Occipital lobe (tissue), 2 donors: ENCODE data around the gene GATAD2A. TPM values are rescaled to one million over a fixed set of nuclear protein-coding genes. Genes with fewer than 3 reads are reported as not detected.
A peak's percentile ranks its signal among the peaks of the same experiment; 100 is the strongest.
"Not testable (repeated sequence)": the region's sequence is repeated elsewhere in the genome, so short reads cannot be mapped to it uniquely, and the experiment has no call there.

ENCODE experiments used
- DNase-seq: peaks from one replicate; lab custom pipeline; 2025; lab: John Stamatoyannopoulos, UW
- total RNA-seq: library from RNA; depleted of rRNA; stranded (reverse); fragments of >200 nt; gene quantifications from one replicate; pipeline ENCODE4 v1.2.3, GENCODE V29; 2014

The GATAD2A gene
- total RNA-seq, 1 donor from 2014 or later: 14.2 TPM

DNA sequence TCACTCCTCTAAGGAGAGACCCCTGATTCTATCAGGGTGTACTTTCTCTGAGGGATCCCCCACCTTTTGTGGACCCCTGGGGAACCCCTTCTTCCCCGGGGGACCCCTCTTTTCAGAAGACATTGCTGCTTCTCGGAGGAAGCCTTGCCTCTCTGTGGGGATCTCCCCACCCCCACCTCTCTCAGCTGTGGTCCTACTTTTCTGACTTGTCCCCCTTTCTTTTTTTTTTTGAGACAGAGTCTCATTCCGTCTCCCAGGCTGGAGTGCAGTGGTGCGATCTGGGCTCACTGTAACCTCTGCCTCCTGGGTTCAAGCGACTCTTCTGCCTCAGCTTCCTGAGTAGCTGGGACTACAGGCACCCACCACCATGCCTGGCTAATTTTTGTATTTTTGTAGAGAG lies 18.4 kb upstream of the GATAD2A start:
- no peak for DNase-seq

DNA sequence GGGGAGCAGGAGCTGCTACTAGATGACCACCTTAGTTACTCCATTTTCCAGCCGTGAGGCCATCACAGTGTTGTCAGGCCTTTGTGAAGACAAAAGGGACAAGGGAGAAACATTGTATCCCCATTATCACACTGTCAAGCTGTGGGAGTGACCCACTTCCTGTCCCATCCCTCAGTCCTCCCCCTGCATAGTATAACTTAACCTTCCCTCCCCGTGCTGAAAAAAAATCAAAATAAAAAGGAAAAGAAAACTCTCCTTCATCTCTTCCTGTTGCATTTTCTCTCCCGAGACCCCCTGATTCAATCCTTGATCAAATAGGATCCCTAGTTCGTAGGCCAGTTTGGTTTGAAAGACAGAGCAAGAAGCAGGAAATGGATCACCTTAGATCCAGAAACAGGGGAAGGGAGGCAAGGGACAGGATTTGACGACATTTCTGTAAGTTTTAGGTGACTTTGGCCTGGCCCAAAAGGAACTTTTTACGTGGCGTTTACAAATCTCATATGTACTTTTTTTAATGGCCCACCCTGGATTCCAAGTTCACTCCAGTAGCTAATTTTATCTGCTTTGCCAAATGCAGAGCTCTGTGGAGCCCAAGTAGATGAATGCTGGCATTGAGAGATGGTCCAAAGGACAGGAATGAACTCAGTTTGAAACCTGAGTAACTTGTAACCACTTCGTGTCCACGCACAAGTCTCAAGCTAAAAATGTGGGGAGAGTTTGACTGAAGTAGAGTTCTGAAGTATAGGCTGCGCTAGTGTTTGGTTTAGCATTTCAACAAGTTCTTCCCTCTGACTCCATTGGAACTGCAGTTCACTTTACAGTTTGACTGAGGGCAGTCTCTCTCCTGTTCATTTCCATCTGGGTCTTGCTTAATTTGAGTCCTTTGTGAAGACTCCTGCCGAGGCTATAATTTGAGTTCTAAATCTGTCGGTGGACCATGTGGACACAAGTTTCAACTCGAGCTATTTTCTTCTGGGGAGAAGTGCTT lies 16.6 kb upstream of the GATAD2A start:
- no peak for DNase-seq

DNA sequence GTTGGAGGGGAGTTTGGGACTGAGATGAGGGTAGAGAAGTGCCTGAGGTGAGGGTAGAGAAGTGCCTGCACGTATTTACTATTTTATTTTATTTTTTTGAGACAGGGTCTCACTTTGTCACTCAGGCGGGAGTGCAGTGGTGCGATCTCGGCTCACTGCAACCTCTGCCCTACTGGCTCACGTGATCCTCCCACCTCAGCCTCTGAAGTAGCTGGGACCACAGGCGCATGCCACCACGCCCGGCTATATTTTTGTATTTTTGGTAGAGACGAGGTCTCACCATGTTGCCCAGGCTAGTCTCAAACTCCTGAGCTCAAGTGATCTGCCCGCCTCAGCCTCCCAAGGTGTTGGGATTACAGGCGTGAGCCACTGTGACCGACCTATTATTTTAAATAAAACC lies 15.8 kb upstream of the GATAD2A start:
- DNase-seq: not testable (repeated sequence)

DNA sequence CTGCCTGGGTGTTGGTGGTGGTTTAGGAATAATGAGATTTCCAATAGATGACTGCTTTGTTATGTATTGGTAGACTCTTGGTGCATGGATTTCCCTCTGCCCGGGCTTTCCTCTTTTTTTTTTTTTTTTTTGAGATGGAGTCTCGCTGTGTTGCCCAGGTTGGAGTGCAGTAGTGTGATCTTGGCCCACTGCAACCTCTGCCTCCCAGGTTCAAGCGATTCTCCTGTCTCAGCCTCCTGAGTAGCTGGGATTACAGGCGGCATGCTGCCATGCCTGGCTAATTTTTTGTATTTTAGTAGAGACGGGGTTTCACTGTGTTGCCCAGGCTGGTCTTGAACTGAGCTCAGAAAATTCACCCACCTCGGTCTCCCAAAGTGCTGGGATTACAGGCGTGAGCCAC lies 11.1 kb upstream of the GATAD2A start:
- DNase-seq: not testable (repeated sequence)

DNA sequence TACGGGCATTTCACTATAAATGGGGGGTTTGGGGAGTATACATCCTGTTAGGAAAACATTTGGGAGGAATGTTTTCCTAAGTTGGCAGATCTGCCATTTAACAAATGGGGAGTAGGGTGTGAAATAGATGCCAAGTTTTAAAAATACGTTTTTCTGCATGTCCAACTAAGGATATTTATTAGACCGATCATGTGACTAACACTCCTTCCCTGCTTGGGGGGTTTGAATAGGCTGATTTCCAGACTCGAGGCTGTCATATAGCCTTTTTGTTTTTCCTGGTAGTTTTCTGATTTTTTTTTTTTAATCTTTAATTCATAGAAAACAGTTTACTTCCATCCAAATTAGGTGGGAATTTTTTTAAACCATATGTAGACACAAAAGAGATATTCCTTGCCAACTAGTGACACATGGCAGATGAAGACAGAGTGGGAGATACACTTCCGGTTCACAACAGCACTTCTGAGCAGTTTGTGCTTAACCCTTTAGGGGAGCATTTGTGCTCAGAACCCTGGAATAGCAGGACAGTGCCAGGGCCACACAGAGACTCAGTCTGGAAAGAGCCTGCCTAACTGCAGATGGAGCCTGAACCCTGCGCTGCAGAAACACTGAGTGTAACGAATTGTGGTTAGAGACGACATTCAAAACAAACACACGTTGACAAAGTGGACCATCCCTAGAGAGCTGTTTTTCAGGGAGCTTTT lies 5.6 kb upstream of the GATAD2A start:
- DNase-seq: no peak

DNA sequence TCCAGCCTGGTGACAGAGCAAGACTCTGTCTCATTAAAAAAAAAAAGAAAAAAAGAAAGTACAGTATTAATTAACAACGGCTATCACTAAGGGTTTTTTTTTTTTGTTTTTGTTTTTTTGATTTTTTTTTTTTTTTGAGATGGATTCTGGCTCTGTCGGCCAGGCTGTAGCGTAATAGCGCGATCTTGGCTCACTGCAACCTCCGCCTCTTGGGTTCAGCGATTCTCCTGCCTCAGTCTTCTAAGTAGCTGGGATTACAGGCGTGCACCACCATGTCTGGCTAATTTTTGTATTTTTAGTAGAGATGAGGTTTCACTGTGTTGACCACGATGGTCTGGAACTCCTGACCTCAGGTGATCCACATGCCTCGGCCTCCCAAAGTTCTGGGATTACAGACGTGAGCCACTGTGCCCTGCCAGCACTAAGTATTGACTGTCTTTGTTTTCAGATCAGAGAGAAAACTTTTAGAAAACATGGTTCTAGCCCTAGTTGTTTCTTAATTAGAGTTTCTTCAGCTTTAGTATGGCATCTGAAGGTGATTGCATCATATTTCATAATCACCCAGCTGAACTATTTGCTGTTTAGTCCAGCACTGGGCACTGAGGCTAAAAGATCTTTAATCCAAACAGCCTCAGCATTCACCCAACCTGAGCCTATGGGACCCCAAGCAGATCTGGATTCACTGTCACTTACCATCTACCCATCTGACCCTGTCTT lies 2.7 kb upstream of the GATAD2A start:
- DNase-seq: no peak

DNA sequence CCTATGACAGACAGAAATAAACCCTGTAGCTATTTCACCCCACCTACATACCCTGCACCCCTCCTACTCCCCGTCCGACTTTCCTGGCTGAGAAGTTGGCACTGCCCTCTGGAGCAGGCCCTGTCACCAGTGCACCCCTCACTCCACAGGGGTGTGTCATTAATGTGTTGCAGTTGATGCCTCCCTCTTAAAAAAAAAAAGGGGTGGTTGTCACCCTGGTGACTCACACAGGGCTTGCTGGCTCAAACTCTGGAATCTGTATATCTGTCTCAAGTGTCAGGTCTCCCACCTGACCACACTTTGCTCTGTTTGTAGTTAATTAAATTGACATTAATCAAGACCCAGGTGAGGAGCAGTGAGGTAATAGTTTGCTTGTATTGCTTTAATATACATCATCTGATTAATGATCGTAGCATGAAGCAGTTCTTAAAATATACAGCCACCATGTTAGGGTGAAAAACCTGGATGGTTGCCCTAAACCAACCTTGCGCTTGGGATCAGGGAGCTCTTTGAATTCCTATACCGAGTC lies 2.0 kb upstream of the GATAD2A start:
- DNase-seq: no peak

DNA sequence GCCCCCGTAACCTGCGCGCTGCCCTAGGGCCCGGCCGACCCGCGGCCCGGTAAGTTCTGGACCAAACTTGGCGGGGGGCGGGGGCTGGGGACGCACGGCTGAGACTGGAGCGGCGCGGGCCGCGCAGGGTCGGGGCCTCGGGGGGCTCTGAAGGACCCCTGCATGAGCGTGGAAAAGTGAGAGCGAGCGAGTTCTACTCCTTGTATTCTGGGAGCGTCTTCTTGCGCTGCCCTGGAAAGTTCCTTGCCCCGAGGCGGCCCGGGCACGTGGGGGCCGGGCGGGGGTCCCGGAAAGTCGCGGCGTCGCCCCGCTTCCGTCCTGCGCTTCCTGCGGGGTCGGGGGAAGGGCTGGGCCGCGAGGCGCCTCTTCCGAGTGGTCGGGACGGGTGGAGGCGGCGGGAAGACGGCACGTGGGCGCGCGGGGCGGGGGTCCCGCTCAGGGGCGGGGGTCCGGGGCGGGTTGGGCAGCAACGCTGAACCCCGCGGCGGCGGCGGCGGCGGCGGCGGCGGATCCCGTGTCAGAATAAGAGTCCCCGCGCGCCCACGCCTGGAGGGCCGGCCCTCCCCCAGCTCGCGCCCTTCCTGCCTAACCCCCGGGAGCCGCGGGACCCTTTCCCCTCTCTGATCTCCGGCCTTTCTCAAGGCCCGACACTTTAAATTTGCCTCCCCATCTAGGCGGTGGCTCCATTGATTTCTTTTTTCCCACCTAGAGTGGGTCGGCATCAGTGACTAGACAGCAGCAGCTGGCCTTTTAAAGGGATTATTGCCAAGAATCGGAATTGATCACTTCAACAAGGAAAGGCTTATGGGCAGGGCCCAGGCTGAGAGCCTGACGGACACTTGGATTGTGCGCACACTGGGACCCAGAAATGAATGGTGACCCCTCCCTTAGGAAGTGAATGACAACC lies 749 bp downstream of the GATAD2A start:
- peak; percentile 15 for DNase-seq

DNA sequence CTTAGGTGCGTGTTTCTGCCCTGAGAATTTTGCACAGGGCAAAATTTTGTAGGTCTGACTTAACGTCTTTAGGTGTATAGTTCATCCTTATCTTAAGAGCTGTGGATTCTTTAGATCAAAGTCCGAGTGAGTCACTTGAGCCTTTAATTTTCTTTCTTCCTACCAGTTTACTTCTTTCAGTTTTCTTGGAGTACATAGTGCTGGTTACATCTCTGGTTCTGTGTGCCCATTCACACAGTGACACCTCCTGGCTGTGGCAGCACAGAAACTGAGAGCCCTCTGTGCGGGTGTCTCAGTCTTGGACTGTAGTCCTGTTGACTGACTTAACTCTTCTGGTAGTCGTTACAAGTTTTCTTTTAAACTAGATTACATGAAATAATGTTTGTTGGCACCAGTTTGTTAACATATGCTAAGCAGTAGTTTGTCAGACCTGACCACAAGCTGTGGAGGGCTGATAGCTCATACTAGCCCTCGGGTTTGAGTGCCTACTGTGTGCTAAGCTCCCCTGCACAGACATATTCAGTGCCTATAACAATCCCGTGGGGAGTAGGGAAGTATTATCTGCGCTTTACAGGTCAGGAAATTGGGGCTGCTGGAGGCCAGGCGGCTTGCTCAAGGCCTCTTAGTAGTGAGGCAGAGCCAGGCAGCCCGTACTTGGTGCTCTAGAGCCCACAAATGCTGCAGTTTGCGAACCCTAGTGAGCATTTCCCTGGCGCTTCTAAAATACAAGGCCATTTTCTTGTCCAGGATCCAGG lies 1.6 kb downstream of the GATAD2A start:
- DNase-seq: peak; percentile 17

DNA sequence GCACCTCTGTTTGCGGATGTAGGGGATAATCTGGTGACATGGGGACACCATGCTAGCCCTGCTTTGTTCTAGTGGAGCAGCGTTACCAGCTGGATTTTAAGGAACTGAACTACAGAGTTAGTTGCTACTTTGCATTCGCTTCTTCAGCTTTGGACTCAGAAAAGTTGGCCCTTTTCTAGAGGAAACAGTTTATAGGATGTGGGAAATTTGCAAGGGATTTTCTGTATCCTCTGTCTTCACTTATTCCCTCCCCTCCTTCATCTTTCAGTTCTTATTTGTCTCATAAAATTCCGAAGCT lies 2.1 kb downstream of the GATAD2A start:
- no peak for DNase-seq

DNA sequence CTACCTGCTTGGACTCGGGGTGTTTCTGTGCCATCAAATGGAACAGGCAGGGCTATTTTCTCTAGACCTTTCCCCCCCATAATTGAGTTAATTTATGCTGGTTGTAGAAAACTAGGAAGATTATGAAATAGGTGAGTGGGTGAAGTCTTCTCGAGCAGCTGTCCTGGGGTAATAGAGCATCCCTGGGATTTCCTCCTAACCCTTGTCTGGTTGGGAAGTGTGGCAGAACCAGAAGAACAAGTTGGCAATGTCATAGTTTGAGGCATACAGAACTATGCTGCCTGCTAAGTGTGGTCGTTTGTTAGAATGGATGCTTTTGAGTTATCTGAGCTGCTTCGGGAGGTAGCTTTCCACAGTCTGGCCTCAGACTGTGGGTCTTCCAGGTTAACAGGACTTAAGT lies 3.7 kb downstream of the GATAD2A start:
- DNase-seq: no peak

DNA sequence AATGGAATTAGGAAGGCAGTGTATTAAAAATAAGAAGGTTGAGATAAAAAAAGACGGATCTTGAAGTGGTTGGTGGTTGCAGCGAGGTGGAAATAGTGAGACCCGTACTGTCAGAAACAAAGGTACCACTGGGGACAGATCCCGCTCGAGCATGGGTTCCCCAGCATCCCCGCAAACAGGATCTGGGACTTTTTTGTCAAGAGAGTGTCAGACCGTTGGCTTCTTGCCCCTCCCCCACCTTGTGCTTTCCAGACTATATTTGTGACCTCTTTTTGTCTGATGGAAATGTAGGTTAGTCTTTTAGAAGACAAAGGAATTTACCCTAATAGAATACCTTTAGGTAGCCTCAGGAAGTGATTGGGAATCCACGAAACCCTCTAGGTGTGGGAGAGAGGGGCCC lies 4.2 kb downstream of the GATAD2A start:
- no peak for DNase-seq

DNA sequence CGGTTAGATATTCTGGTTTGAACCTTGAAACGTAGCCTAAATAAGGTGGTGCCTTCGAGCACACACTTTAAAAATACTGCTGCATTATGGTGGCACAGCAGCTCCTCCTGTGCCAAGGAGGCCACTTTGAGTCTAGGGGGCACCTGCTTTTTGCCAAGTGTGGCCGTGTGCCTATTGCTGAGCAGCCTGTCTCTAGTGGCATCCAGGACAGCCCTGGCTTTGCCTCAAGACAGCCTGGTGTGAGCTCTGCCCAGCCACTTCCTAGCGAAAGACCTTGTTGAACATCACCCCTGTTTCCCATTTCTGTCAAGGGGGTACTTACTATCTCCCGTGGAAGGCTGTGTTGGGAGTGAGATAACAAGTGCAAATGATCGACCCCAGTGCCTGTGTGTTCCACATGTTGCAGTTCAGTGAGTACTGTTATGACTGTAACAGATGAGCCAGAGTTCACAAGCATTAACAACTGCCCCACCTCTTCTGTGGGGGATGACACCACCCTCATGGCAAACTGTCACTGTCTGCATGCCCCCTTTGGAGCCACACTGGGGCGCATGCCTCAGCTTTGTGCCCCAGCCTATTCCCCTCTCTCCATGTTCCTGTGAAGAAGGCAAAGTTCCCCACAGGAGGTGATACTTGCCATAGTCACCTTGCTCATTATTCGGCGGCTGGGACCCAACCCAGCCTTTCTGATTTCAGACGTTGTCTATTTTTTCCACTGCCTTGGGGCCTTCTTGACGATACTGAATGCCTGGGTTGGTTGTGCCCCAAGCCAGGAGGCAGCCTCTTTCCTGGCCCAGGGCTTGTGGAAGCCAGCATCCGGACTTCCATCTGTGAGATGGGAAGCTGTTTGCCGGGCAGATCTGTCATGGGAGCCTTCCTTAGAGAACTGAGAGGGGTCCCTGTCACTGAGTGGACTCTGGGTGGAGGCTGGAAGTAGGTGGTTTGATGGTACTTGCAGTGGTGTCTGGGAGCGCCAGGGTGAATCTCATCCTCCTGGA lies 5.4 kb downstream of the GATAD2A start:
- no peak for DNase-seq

DNA sequence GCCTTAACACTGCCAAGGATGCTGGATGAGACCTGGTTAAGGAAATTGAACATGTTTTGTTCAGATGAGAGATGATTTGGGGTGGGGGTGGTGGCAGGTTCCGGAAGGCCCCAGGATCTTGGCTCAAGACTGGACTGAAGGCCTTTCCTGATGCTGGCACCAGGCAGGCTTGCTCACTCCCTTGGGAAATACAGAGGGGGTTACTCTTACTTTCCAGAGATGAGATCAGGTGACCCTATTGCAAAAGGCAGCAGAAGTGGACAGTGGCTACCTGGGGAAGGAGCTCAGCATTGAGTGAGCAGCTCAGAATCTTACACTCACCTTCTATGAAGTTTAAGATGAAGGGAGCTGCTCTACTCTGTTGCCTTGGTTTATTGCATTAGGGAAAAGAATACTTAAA lies 10.8 kb downstream of the GATAD2A start:
- no peak for DNase-seq

DNA sequence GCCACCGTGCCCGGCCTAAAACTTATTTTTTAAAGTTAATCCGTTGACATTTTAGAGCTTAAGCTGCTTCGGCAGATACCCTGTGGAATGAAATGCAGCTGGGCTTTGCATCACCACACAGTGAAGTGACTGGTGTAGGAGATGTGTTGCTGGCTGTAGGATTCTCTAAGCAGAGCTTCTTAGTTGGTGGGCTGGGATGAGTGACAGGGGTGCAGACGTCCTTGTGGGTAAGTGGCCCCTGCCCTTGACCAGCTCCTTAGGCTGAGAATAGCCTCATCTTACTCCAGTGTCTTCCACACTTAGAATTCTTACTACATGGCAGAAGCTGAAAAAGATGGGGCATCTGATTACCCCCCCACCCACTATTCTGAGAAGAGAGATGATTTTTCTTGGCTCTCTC lies 11.6 kb downstream of the GATAD2A start:
- no peak for DNase-seq

DNA sequence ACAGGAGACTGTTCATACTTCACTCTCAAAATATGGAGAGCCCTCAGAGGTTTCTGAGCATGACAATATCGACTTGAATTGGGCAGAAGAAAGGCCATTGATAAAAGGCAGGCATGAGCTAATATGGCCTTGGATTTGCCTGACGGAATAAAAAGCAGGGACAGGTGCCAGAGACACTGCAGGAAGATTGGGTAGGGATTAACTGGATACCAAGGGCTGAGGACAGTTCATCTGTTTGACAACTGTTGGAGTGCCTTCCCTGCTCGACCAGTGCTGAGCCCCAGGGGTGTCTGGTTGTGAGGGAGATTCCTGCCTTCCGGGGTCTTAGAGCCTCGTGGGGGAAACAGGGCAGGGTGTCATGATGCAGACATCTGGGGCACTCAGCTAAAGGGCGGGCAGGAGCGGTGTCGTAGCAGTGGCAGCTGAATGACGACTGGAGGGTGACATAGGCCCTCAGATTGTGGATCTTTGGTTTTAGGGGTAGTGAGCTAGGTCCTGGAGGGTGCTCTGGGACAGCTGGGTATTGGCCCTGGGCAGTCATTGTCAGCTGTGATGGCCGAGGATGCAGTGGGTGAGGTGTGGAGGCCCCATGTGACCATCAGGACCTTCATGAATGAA lies 12.3 kb downstream of the GATAD2A start:
- DNase-seq: no peak

DNA sequence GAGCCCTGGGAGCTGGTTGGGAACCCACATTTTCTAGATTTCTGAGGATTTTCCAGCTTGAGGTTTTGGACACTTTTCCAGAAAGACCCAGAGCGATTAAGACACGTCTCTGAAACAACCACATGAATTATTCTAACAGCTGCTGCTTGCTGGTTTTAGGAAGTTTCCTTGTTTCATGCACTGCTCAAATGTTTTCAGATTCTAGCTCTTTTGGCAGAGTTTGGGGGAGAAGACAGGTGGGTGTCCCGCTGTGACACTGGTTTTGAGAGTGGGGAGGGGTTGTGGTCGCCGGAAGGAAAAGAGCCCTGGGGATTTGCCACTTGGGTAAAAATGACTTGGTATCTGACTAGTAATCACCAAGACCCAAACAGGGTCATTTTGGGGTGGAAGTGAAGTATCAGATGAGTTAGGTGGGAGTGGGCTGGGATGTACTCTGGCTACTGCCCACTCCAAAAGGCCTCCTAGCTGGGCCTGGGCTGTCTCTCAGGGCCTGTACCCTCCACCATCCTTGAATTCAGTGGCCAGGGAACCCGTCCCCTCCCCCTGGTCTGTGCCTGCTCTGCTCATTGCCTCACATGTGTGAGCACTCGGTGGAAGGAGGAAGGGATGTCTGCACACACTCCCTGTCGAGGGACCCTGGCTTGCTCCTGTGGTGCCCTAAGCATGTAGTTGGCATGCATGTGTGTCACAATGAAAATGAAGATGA lies 13.2 kb downstream of the GATAD2A start:
- DNase-seq: no peak
